GM21381 (cell line): Measurements from ENCODE around the gene PLIN5.
"Not testable (repeated sequence)": the region's sequence is repeated elsewhere in the genome, so short reads cannot be mapped to it uniquely, and the experiment has no call there.

Source experiments
- ATAC-seq: cut with Tn5 transposase; IDR thresholded peaks from one replicate; pipeline ENCODE4 v1.9.1; 2021; ENCODE audit warnings: mild to moderate bottlenecking, moderate library complexity; ENCODE audit not compliant: unreplicated experiment

The PLIN5 gene

GRCh38 chr19:4568886-4569285, 33.9 kb upstream of the PLIN5 start:
- no peak for ATAC-seq

DNA sequence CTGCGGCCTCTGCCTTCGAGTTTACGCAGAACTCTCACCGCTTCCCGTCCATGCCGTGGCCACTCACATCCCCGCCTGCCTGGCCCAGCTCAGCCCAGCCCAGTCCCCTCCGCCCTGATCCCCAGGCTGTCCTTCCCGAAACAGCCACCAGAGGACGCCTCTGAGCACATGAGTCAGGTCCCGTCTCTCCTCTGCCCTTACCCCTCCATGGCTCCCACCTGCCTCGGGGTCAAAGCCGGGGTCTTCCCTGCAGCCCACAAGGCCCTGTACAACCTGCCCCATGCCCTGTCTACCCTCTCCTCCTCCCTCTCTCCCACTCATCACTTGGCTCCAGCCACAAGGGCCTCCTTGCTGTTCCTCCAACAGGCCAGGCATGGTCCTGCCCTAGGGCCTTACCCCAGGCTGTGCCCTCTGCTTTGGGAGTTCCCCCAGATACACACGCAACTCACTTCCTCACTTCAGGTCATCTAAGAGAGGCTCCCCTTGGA, 32.6 kb upstream of the PLIN5 start:
- ATAC-seq: no peak

DNA sequence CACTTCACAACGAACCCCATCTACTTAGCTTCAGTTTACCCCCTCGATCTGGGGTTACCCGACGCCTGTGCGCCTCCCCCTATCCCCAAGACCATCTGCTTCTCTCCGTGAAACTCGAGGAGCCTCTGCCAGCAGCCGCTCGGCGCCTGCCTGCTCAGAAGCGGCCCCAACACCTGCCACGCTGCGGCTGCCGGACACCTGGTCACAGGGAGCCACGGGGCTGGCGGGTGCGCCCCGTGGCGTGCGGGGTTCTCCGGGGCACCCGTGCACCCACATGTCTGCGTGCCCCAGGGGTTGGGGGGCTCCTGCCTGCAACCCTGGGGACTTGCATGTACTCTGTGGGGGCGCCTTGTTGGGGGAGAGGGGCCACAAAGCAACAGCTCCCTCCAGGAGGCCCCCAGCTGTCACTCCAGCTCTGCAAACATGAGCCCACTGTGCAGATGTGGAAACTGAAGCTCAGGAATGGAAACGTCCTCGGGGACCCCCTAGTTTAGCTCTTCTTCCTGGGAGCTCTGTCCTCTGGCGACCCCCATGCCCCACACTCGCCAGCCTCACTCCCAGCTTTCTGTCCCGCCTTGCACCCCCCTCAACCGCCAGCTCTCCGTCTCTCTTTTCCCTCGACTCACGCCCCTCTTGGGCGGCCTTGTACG, 31.5 kb upstream of the PLIN5 start:
- no peak for ATAC-seq

- not testable (repeated sequence) for ATAC-seq
Observed at GRCh38 chr19:4563562-4563961, 28.5 kb upstream of the PLIN5 start.

- ATAC-seq: not testable (repeated sequence)
Observed at GRCh38 chr19:4562085-4562484, 27.1 kb upstream of the PLIN5 start.

DNA sequence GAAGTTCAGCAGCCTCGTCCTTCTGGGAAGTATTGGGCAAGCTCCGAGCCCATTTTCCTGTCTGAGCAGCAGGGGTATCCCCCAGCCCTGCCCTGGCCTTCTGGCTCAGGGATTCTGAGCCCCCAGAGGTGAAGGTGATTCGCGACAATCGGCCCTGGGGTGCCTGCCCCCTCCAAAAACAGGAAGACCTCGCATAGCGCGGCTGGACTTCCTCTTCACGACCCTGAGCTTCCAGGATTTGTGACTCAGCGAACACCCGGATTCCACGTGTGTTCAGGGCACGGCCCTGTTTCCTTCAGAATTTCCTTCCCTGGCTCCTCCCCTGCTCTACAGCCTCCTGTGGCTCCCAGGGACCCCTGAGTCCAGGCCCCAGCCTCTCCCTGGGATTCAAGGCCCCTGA, 24.5 kb upstream of the PLIN5 start, which contains the start of gene SEMA6B:
TSS of gene SEMA6B (minus strand) at position 116 of the 400 bp plus-strand sequence. CDS start 1,227 bp downstream, outside the sequence.
- no peak for ATAC-seq

DNA sequence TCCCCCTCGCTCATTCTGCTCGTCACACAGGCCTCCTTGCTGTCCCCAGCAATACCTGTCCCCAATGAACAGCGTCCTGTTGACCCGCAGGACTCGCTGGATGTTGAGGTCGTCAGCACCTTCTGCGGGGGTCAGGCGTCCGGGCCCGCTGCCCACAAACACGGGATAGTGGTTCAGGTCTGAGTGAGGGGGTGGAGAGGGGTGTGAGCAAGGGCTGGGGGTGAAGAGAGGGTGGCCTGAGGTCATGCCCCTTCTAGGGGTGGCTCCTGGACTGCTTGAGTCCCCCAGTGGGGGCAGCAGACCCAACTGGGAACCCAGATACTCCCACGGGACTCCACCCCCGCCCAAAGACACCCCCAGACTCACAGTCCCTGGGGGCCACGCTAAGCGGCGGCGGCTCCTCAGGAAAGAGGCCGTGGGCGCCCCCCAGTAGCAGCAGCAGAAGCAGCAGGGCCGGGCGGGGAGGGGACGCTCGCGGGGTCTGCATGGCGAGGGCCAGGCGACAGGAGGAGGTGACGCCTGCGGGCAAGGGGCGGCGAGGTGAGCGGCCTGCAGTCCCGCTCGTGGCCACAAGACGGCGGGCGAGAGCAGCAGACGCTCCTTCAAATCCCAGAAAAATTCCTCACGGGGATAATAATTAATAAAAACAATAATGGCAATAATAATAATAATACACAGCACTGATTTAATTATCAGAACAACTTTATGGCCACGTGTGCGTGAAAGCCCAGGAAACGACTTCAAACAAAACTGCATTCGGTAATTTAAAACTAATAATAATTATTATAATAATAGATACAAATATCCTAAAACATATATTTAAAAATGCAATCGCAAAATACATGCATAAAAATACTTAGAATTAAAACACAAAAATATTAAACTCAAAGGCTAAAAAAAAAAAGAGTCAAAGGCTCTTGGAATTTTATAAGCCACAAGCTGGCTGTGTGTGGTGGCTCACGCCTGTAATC, 23.2 kb upstream of the PLIN5 start:
- no peak for ATAC-seq

- no peak for ATAC-seq
Observed at GRCh38 chr19:4557144-4557970, 22.3 kb upstream of the PLIN5 start.

DNA sequence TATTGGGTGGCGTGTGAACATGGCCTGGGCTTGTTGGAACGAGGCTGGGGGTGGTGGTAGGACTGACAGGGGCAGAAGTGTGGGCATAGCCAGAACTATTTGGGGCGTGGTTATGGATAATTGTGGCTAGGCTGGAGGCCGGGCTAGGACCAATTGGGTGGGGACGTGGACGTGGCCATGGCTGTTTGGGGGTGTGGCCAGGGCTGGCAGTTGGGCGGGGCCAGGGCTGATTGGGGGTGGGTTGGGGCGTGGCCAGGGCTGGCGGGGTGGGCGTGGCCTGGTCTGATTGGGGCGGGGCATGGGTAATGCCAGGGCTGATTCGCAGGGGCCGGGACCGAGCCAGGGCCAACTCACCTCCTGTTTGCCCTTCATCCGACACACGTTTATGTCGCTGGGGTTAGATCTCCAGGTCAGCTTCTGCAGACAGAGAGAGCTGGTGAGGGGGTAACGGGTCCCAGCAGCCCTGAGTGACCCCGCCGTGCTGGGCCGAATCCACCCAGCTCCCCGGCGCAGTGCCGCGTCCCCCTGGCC, 21.6 kb upstream of the PLIN5 start:
- ATAC-seq: no peak

- no peak for ATAC-seq
Observed at GRCh38 chr19:4555657-4556561, 20.9 kb upstream of the PLIN5 start.

GRCh38 chr19:4554717-4555116, 19.7 kb upstream of the PLIN5 start:
- ATAC-seq: no peak

DNA sequence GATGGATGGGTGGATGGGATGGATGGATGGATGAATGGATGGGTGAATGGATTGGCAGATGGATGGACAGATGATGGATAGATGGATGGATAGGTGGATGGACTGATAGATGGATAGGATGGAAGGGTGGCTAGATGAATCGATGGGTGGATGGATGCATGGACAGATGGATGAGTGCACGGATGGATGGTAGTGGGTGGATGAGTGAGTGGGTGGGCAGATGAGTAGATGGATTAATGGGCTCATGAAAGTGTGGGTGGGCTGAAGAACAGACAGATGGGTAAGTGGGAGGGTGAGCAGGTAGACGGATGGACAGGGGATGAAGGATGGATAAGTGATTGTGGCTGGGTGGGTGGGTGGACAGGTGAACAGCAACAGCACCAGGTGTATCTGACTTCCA, 18.8 kb upstream of the PLIN5 start:
- no peak for ATAC-seq

GRCh38 chr19:4553092-4553695, 18.2 kb upstream of the PLIN5 start:
- no peak for ATAC-seq

GRCh38 chr19:4552525-4552819, 17.4 kb upstream of the PLIN5 start:
- no peak for ATAC-seq

- no peak for ATAC-seq
Observed at GRCh38 chr19:4550479-4551050, 15.5 kb upstream of the PLIN5 start.

DNA sequence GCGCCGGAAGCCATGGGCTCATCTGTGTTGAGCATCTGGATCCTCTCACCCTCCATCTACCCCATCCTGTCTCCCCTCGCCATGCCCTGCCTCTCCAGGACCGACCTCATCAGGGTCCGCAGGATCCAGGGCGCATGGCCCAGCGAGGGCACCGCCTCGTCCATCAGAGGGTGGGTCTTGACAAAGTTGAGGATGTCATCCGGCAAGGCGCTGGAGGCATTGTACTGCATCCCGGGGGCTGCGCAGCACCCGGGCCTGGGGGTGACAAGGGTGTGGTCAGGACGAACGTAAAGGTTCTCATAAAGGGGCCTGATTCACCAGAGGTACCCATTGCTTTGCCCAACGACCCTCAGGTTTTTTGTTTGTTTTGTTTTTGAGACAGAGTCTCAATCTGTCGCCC, 15.0 kb upstream of the PLIN5 start:
- ATAC-seq: no peak

- ATAC-seq: no peak
Observed at GRCh38 chr19:4548238-4548584, 13.2 kb upstream of the PLIN5 start.

DNA sequence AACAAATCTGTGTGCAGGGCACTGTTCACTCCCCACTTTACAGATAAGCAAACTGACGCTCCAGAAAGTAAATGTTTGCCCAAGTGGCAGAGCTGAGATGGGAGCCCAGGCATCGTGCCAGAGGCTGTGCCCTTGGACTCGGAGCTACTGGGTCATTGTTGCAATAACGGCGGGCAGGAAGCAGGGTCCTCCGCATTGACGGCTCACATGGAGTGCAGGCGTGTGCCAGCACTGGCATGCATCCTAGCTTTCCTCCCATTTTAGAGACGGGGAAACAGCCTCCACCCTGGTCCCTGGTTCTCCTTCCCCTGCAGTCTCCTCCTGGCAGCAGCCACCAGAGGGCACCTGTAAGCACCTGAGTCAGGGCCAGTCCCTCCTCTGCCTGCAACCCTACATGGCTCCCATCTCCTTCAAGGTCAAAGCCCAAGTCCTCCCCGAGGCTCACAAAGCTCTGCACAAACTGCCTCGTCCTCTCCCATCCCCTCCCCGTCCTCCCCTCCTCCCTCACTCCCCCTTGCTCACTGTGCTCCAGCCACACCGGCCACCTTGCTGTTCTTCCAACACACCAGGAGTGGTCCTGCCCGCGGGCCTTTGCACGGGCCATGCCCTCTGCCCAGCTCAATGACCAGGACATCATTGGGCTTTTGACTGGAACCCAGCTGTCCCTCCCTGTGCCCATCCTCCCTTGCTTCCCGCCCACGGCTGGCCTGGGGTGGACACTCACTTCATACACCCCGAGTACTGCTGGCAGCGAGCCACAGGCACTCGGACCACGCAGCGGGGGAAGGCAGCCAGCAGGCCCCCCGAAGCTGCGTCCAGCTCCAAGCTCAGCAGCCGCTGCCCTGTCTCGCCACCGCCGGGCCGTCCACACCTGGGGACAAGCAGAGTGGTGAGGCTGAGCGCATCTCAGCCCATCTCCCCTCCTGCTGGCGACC, 12.5 kb upstream of the PLIN5 start:
- ATAC-seq: no peak
